Measurements from ENCODE around the gene EIF4ENIF1.
"Not testable (repeated sequence)": the region's sequence is repeated elsewhere in the genome, so short reads cannot be mapped to it uniquely, and the experiment has no call there.

The EIF4ENIF1 gene

GRCh38 chr22:31442768-31443489 lies 46.7 kb downstream of the EIF4ENIF1 start:
- no peak for DNase-seq

- DNase-seq = no peak
Measured at GRCh38 chr22:31441652-31442051, 48.0 kb downstream of the EIF4ENIF1 start.

GRCh38 chr22:31440681-31441080 lies 49.0 kb downstream of the EIF4ENIF1 start:
- DNase-seq = no peak

- DNase-seq = no peak
Measured at GRCh38 chr22:31439808-31440207, 49.8 kb downstream of the EIF4ENIF1 start.

- DNase-seq = no peak
Measured at GRCh38 chr22:31436132-31436531, 53.5 kb downstream of the EIF4ENIF1 start.

- no peak for DNase-seq
Measured at GRCh38 chr22:31431950-31432349, 57.7 kb downstream of the EIF4ENIF1 start.

GRCh38 chr22:31425331-31426050 lies 64.2 kb downstream of the EIF4ENIF1 start:
- no peak for DNase-seq

- DNase-seq = not testable (repeated sequence)
Measured at GRCh38 chr22:31402350-31402749, 87.3 kb downstream of the EIF4ENIF1 start.

- DNase-seq = peak in 1 of 2 experiments; percentile 13
Measured at GRCh38 chr22:31400023-31400397, 89.6 kb downstream of the EIF4ENIF1 start.

- DNase-seq = peak; percentile 89 to 94
Measured at GRCh38 chr22:31399211-31400022, 90.2 kb downstream of the EIF4ENIF1 start, which contains the start of gene DRG1. Gene DRG1, plus strand, starts transcription at chr22:31399604. Its CDS starts 80 bp downstream, at chr22:31399684.

GRCh38 chr22:31398231-31398630 lies 91.4 kb downstream of the EIF4ENIF1 start:
- no peak for DNase-seq

GRCh38 chr22:31394326-31394725 lies 95.3 kb downstream of the EIF4ENIF1 start:
- DNase-seq = no peak

- DNase-seq = no peak
Measured at GRCh38 chr22:31393893-31394292, 95.7 kb downstream of the EIF4ENIF1 start.
